ENCODE data around the gene EIF1.

Gene EIF1

GRCh38 chr17:41718287-41718645, 29.6 kb downstream of the EIF1 start:
- no peak overlapping the region for H3K4me3 ChIP-seq
- TF ChIP-seq CTCF (IDR thresholded peaks at IDR 0.05) = no peak
- H3K27ac ChIP-seq = no peak overlapping the region
- no peak for DNase-seq (ENCODE audit: low spot score)

- no peak for TF ChIP-seq CTCF (IDR thresholded peaks at IDR 0.05)
- no peak overlapping the region for H3K4me3 ChIP-seq
- DNase-seq (ENCODE audit: low spot score) = no peak
- no peak overlapping the region for H3K27ac ChIP-seq
Observed at GRCh38 chr17:41722231-41722630, 33.5 kb downstream of the EIF1 start.

- no peak overlapping the region for H3K4me3 ChIP-seq
- TF ChIP-seq CTCF (IDR thresholded peaks at IDR 0.05) = no peak
- no peak for DNase-seq (ENCODE audit: low spot score)
- H3K27ac ChIP-seq = no peak overlapping the region
Observed at GRCh38 chr17:41723801-41724475, 35.3 kb downstream of the EIF1 start.

- Histone ChIP-seq H3K27ac (no peak overlapping the region), H3K4me3 (no peak overlapping the region)
- no peak for TF ChIP-seq CTCF (IDR thresholded peaks at IDR 0.05)
- DNase-seq (ENCODE audit: low spot score) = no peak
Observed at GRCh38 chr17:41724476-41725050, 35.9 kb downstream of the EIF1 start.

GRCh38 chr17:41725134-41725533, 36.4 kb downstream of the EIF1 start:
- DNase-seq (ENCODE audit: low spot score) = no peak
- H3K27ac ChIP-seq = no peak overlapping the region
- no peak for TF ChIP-seq CTCF (IDR thresholded peaks at IDR 0.05)

GRCh38 chr17:41728056-41728455, 39.4 kb downstream of the EIF1 start:
- no peak overlapping the region for H3K27ac ChIP-seq
- TF ChIP-seq CTCF (IDR thresholded peaks at IDR 0.05) = no peak
- no peak overlapping the region for H3K4me3 ChIP-seq
- no peak for DNase-seq (ENCODE audit: low spot score)

More at GRCh38 chr17:41725134-41725533, 36.4 kb downstream of the EIF1 start:
- no peak overlapping the region for H3K4me3 ChIP-seq

GRCh38 chr17:41730479-41730878, 41.8 kb downstream of the EIF1 start:
- TF ChIP-seq CTCF (IDR thresholded peaks at IDR 0.05) = no peak
- DNase-seq (ENCODE audit: low spot score) = no peak
- no peak overlapping the region for H3K4me3 ChIP-seq
- no peak overlapping the region for H3K27ac ChIP-seq

Data from coronary artery (tissue), 2 donors.